ENCODE results near the gene SLC2A13. TPM values are rescaled to one million over a fixed set of nuclear protein-coding genes. Genes with fewer than 3 reads are reported as not detected.

The SLC2A13 gene
- total and polyA plus RNA-seq, 10 of the 15 experiments (the other 5 are each of a cell fraction or from before 2014, with no cell fraction given), result 0.05 to 3.7 (median 0.25) TPM

DNA sequence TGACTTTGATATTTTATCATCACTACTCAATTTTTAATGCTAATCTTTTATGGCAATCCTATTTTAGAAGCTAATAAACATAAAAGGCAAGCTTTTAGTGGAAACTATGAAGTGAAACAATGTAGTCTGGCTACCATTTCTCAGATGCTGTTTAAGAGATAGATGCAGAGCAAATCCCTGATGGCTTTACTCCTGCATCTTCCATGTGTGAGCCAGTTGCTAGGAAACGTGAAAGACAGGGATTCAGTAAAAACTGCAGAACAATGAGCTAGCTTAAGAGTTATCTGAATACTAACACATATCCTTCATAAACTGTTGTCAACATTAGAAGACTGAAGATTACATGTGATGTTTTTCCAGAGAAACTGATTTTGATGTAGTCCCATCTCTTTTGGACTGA lies 112.6 kb downstream of the SLC2A13 start:
- Histone ChIP-seq H3K9me3 (replicated peaks; ENCODE audit: control insufficient read depth, insufficient read depth, low read length) (no peaks in the 10 kb centered on the region; the same call in 2 of the 3 replicates), H3K27me3 (replicated peaks in 1 of 2; ENCODE audit: control insufficient read depth in 2 of 2, insufficient read depth in 2 of 2, low read length in 1 of 2) (no peaks in the 10 kb centered on the region), H3K4me1 (ENCODE audit: control insufficient read depth, insufficient read depth, low read length) (no peaks in the 10 kb centered on the region), H3K9ac (ENCODE audit: control insufficient read depth, insufficient read depth, low read length) (no peak overlapping the region), H3K36me3 (ENCODE audit: control insufficient read depth in 2 of 2, insufficient read depth in 2 of 2, low read length in 1 of 2) (no peaks in the 10 kb centered on the region), H2AFZ (ENCODE audit: control insufficient read depth, low read depth, low read length) (no peak overlapping the region), H3K4me3 (no peak overlapping the region), H4K20me1 (ENCODE audit: control insufficient read depth, insufficient read depth) (no peaks in the 10 kb centered on the region), H3K27ac (ENCODE audit: control insufficient read depth, insufficient read depth) (no peak overlapping the region), H3K79me2 (ENCODE audit: control insufficient read depth, insufficient read depth, low read length) (no peaks in the 10 kb centered on the region), H3K4me2 (ENCODE audit: control insufficient read depth, insufficient read depth) (no peak overlapping the region)
- in situ Hi-C loops (cut with MboI) (no loop called here), intact Hi-C loops (cut with micrococcal nuclease; ENCODE audit: unreplicated experiment) (loop anchor here (5.0 kb wide), 1 partner anchor 406 kb away; no protein-coding TSS in a partner anchor)
- DNase-seq (ENCODE audit: low read depth, low spot score) (no peak), ATAC-seq (no peak), FAIRE-seq (no peak)
- no TSS peak for BruUV-seq (replicated peaks)
- ChIA-PET SMC1A (ENCODE audit: uncharacterized antibody, unreplicated experiment) (interaction anchor here (0.8 to 3.6 kb wide), 6 partner anchors 16 to 271 kb away, joined by 3 to 11 read pairs (median 3); no protein-coding TSS in a partner anchor), CTCF (interaction anchor here (0.6 to 3.8 kb wide), 9 partner anchors 16 to 509 kb away, joined by 3 to 26 read pairs (median 3); no protein-coding TSS in a partner anchor), RAD21 (ENCODE audit: unreplicated experiment) (interaction anchor here (3.8 kb wide), 1 partner anchor 114 kb away, joined by 13 read pairs; the partner anchor contains the start of gene SLC2A13), POLR2A (no interaction called here)
- 60% methylated on average over 1 of the region's 1 CpG for WGBS (ENCODE audit: insufficient coverage, insufficient replicate concordance, low lambda C conversion rate, missing lambda C conversion rate)
- TF ChIP-seq NR2C2 (IDR thresholded peaks at IDR 0.05; ENCODE audit: borderline replicate concordance, control insufficient read depth, insufficient read length, low read depth), result no peak
- no peak for TF ChIP-seq CBX5 (IDR thresholded peaks at IDR 0.05; ENCODE audit: low read depth)
- TF ChIP-seq CHD1 (IDR thresholded peaks at IDR 0.05; ENCODE audit: low read depth, low read length), result no peak
- TF ChIP-seq POLR2AphosphoS5 (IDR thresholded peaks at IDR 0.05; ENCODE audit: low read length), result no peak
- TF ChIP-seq BHLHE40 (IDR thresholded peaks at IDR 0.05; ENCODE audit: borderline replicate concordance in 1 of 2, low read depth in 2 of 2, low read length in 1 of 2), result no peak
- TF ChIP-seq, protein P1, sequence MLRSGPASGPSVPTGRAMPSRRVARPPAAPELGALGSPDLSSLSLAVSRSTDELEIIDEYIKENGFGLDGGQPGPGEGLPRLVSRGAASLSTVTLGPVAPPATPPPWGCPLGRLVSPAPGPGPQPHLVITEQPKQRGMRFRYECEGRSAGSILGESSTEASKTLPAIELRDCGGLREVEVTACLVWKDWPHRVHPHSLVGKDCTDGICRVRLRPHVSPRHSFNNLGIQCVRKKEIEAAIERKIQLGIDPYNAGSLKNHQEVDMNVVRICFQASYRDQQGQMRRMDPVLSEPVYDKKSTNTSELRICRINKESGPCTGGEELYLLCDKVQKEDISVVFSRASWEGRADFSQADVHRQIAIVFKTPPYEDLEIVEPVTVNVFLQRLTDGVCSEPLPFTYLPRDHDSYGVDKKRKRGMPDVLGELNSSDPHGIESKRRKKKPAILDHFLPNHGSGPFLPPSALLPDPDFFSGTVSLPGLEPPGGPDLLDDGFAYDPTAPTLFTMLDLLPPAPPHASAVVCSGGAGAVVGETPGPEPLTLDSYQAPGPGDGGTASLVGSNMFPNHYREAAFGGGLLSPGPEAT (IDR thresholded peaks at IDR 0.05; ENCODE audit: low read depth), result no peak
- no peak for TF ChIP-seq SUPT20H (IDR thresholded peaks at IDR 0.05; ENCODE audit: borderline replicate concordance, control insufficient read depth, low read depth, low read length)
- TF ChIP-seq, protein P2, sequence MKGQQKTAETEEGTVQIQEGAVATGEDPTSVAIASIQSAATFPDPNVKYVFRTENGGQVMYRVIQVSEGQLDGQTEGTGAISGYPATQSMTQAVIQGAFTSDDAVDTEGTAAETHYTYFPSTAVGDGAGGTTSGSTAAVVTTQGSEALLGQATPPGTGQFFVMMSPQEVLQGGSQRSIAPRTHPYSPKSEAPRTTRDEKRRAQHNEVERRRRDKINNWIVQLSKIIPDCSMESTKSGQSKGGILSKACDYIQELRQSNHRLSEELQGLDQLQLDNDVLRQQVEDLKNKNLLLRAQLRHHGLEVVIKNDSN (IDR thresholded peaks at IDR 0.05; ENCODE audit: borderline replicate concordance, extremely low read length, insufficient read depth, low read depth, low read length), result no peak
- TF ChIP-seq HDGF (IDR thresholded peaks at IDR 0.05), result no peak

Data from GM12878 (cell line).